NCI-H524 treated with DMSO at 0.1 percent for 48 hours (cell line): ENCODE measurements around the gene NDUFA13.

Experiments
- DNase-seq: peaks from one replicate; lab custom pipeline; 2025; lab: John Stamatoyannopoulos, UW

NDUFA13 gene

GRCh38 chr19:19571071-19571786, 55.2 kb downstream of the NDUFA13 start:
- DNase-seq: no peak

DNA sequence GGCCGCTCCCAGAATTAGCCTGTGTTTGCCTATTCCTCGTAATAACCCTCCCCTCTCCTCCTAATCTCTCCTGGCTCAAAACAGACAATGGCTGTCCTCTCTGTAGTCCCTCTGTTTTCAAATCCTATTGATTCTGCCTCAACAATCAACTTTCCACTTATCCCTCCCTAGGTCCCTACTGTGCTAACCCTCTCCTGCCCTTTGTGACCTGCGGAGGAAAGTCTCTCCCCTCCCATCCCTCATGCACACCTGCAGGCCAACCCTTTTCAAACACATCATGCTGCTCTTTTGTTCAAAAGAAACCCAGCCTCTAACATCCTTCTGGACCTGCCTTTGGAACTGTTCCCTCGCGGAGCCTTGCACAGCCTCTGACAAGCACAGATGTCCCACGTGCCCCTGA, 59.4 kb downstream of the NDUFA13 start:
- no peak for DNase-seq
